ENCODE results near the gene PLXNA4.

Gene PLXNA4

GRCh38 chr7:132464740-132465139 is 111.5 kb downstream of the PLXNA4 start:
- peak; percentile 27 for DNase-seq (ENCODE audit: low read depth)
- no peak for TF ChIP-seq CTCF (IDR thresholded peaks at IDR 0.05; ENCODE audit: low read depth, low read length, missing control alignments)
- no peak overlapping the region for H3K4me3 ChIP-seq (ENCODE audit: low read depth, low read length)
- in situ Hi-C loops (cut with HindIII; ENCODE audit: low sequenced_read_pairs), result no loop called here

GRCh38 chr7:132463922-132464321 is 112.3 kb downstream of the PLXNA4 start:
- no peak overlapping the region for H3K4me3 ChIP-seq (ENCODE audit: low read depth, low read length)
- in situ Hi-C loops (cut with HindIII; ENCODE audit: low sequenced_read_pairs), result no loop called here
- TF ChIP-seq CTCF (IDR thresholded peaks at IDR 0.05; ENCODE audit: low read depth, low read length, missing control alignments), result no peak

GRCh38 chr7:132462478-132462877 is 113.8 kb downstream of the PLXNA4 start:
- in situ Hi-C loops (cut with HindIII; ENCODE audit: low sequenced_read_pairs), result no loop called here

More at GRCh38 chr7:132463922-132464321, 112.3 kb downstream of the PLXNA4 start:
- DNase-seq (ENCODE audit: low read depth), result no peak

GRCh38 chr7:132461032-132461592 is 115.2 kb downstream of the PLXNA4 start:
- no peak overlapping the region for H3K4me3 ChIP-seq (ENCODE audit: low read depth, low read length)
- DNase-seq (ENCODE audit: low read depth), result no peak
- TF ChIP-seq CTCF (IDR thresholded peaks at IDR 0.05; ENCODE audit: low read depth, low read length, missing control alignments), result no peak
- in situ Hi-C loops (cut with HindIII; ENCODE audit: low sequenced_read_pairs), result no loop called here

More at GRCh38 chr7:132462478-132462877, 113.8 kb downstream of the PLXNA4 start:
- H3K4me3 ChIP-seq (ENCODE audit: low read depth, low read length), result no peak overlapping the region
- no peak for TF ChIP-seq CTCF (IDR thresholded peaks at IDR 0.05; ENCODE audit: low read depth, low read length, missing control alignments)
- no peak for DNase-seq (ENCODE audit: low read depth)

- no peak for DNase-seq (ENCODE audit: low read depth)
- no peak for TF ChIP-seq CTCF (IDR thresholded peaks at IDR 0.05; ENCODE audit: low read depth, low read length, missing control alignments)
- in situ Hi-C loops (cut with HindIII; ENCODE audit: low sequenced_read_pairs), result no loop called here
- H3K4me3 ChIP-seq (ENCODE audit: low read depth, low read length), result no peak overlapping the region
Observed at GRCh38 chr7:132458729-132459128, 117.5 kb downstream of the PLXNA4 start.

GRCh38 chr7:132457658-132458057 is 118.6 kb downstream of the PLXNA4 start:
- H3K4me3 ChIP-seq (ENCODE audit: low read depth, low read length), result no peak overlapping the region
- in situ Hi-C loops (cut with HindIII; ENCODE audit: low sequenced_read_pairs), result no loop called here
- no peak for DNase-seq (ENCODE audit: low read depth)
- TF ChIP-seq CTCF (IDR thresholded peaks at IDR 0.05; ENCODE audit: low read depth, low read length, missing control alignments), result no peak
